Measurements from ENCODE around the gene P2RX2.

Gene P2RX2

GRCh38 chr12:132620899-132621656 lies 2.5 kb downstream of the P2RX2 start:
- peak in 1 of 2 experiments; percentile 10 for DNase-seq

DNA sequence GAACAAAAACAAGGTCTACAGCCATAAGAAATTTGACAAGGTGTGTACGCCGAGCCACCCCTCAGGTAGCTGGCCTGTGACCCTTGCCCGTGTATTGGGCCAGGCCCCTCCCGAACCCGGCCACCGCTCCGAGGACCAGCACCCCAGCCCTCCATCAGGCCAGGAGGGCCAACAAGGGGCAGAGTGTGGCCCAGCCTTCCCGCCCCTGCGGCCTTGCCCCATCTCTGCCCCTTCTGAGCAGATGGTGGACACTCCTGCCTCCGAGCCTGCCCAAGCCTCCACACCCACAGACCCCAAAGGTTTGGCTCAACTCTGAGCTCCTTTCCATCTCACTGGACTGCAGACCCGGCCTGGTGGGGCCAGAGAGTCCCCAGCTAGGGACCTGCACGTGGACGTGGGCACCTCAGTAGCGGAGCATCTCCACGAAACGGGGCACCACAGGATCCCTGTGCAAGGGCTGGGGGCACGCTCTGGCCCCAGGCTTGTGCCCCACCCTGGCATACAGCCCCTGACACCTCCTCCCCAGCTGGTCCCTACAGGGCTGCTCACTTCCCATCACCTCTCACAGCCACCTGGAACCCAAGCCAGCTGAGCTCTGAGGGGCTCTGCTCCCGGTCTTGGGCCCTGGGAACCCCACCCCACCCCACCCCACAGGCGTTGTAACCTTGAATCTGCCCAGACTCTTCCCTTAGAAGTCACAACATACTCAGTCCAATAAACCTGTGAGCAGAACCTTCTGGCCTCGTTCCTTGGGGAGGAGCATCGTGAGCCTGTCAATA lies 3.3 kb downstream of the P2RX2 start:
- DNase-seq, result no peak

DNA sequence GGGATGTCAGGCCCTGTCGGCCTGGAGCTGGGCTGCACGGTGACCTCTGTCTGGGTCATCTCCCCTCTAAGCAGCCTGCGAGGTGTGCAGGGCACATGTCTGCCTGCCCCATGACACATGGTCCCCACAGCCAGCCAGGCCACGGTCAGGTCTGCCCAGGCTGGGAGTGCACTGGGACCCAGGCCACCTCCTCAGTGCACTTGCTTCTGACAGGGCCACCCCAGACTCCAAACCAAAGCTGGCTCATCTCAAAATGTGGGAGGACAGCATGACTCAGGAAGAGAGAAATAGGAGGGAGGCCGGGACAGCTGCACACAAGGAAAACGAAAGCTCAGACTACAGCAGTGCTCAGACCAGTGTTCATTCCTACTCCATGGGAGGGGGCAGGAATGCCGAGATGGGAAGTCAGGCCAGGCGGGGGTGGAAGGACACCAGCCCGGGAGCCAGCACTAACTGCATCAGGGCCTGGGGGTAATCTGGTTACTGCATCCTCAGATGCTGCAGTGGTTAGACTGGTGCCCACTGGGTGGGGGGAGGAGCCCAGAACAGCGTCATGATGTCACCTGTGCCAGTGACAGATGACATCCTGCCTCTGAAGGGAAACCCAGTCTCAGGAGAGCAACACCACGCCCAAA lies 4.0 kb downstream of the P2RX2 start:
- DNase-seq, result no peak

- DNase-seq, result no peak
These were observed 4.7 kb downstream of the P2RX2 start for GRCh38 chr12:132623072-132623869.

GRCh38 chr12:132624186-132624855 lies 5.7 kb downstream of the P2RX2 start:
- no peak for DNase-seq

GRCh38 chr12:132624910-132625630 lies 6.5 kb downstream of the P2RX2 start:
- DNase-seq, result no peak

GRCh38 chr12:132625731-132626430 lies 7.3 kb downstream of the P2RX2 start:
- no peak for DNase-seq

DNA sequence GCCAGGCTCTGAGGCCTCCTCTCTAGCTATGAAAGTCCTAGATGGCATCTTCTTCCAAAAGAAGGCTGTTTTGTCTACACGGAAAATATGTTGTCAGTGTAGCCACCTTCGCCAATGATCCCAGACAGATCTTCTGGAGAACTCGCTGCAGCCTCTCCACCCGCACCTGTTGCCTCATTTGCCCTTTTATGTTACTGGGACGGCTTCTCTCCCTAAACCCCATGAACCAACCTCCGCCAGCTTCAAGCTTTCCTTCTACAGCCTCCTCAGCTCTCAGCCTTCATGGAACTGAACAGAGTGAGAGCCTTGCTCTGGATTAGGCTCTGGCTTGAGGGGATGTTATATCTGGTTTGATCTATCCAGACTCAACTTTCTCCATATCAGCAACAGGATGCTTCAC lies 10.8 kb downstream of the P2RX2 start:
- no peak for DNase-seq

DNA sequence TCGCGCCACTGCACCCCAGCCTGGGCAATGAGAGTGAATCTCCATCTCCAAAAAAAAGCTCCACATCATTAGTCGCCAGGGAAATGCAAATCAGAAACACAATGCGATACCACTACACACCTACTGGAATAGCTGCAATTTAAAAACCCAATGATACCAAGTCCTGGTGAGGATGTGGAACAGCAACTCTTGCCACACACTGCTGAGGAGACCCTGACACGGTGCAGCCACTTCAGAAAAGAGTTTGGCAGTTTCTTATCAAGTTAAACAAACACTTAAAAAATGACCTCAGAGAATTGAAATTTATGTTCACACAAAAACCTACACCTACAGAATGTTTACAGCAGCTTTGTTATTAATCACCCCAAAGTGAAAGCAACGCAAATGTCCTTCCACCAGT lies 12.1 kb downstream of the P2RX2 start:
- DNase-seq, result no peak

DNA sequence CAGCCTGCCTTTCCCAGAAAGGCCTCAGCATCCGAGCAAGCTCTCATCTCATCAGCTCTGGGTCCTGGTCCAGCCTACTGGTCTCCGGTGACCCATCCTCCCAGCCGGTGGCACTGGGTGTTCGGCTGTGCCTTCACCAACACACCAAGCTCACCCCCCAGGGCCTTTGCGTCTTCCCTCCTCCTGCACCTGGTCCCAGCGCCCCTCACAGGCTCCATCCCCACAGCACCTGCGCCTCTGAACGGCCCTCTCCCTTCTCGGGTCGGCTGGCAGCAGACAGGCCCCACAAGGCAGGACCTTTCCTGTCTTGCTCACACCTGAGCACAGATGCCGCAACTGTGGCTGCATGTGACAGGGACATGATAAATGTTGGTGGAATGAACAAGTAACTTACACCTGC lies 13.1 kb downstream of the P2RX2 start:
- no peak for DNase-seq

- no peak for DNase-seq
These were observed 14.1 kb downstream of the P2RX2 start for GRCh38 chr12:132632521-132633228.

DNA sequence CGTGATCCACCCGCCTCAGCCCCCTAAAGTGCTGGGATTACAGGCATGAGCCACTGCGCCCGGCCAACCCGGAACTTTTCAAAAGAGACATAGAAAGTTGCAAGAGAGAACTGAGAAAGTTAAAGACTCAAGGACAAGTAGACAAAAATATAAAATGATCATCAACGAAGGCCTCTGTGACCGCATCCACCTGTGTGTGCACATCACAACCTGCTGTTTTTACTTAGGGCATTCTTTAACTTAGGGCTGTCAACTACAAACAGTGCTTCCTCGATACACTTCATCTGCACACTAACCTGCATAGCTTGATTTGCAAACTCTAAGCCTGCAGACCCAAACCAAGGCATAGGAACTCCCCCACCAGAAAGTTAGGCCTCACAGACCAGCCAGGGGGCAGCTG lies 14.8 kb downstream of the P2RX2 start:
- DNase-seq, result no peak

GRCh38 chr12:132633901-132634300 lies 15.3 kb downstream of the P2RX2 start:
- DNase-seq, result no peak

- no peak for DNase-seq
These were observed 15.9 kb downstream of the P2RX2 start for GRCh38 chr12:132634411-132634990.

DNA sequence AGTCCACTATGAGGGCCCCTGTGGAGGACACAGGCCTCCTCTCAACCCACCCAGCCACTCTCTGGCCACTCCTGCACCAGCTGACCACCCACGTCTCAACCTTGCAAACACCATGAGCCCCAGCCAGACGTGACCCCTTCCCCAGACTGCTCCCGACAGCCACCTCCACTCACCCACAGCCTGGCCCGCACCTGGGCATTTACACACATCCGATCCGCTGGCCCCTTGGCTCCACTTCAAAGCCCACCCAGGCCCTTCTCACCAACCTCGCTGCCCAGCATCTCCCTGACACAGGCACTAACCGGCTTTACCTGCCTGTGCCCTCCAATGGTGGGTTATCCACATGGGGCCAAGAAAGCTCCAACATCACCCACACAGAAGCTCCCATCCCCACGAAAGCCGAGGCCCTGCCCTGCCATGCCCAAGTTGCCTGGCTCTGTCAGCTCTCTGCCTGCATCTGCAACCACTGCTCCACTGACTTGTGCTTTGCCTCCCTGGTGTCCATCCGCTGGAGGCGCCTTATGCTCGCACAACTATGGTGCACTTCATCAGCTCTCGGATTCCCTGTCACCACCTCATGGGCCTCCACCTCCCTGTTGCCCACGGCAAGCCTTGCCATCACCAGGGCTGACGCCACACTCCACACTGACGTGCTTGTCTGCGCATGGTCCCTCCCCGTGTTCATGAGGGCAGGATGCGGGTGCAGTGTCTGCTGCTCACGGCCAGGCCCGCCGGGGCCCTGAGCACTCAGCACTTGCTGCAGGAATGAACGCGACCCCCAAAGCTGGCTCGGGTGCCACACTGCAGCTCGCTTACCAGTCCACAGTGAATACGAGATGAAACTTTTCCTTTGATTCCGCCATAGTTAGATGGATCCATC lies 16.7 kb downstream of the P2RX2 start:
- no peak for DNase-seq

- no peak for DNase-seq
These were observed 19.2 kb downstream of the P2RX2 start for GRCh38 chr12:132637811-132638210.

DNA sequence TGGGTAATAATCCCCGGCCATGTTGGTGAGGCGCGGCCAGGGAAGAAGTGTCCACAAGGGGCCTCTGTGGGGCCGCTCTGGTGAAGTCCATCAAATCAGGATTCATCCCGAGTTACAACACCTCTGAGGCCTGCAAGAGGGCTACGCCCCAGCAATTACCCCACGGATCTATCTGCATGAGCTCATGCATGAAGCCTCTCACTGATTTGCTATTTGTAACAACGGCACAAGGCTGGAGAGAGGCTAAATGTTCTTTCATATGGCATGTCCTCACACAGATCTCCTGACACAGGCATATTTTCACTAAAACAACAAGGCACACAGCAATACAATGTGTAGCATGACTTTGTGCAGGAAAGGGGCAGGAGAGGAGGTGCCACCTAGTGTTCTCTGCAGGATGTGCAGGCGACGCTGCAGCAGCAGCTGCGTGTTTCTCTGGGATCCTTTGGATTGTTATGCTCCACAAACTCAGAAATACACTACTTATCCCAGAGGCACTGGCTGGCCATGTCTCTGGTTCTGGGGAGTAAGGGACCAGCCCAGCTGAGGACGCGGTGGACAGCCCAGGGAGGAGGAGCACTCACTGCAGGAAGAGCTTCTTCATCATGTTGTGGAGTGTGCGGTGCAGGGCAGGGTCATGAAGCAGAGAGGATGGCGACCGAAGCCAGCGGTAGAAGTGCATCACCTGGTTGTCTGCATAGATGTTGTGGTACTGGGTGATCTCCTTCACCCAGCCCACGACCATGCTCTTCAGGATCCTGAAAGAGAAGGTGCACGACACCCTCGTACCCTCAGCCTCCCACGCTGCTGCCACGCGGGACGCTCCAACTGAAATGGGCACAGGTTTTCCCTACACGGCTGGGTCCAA lies 20.2 kb downstream of the P2RX2 start:
- peak in 1 of 2 experiments; percentile 14 for DNase-seq

- DNase-seq, result no peak
These were observed 21.5 kb downstream of the P2RX2 start for GRCh38 chr12:132639956-132640520.

All from NCI-H2081 (cell line).